Hepatocyte (in vitro differentiated cells): ENCODE data around the gene ATN1.

Experiments
- CTCF ChIP-seq: fragments of 200-600 bp; sonication (generic); IDR thresholded peaks from 2 replicates; pipeline ENCODE4 v1.5.1; 2016; ENCODE audit warnings: antibody characterized with exemption, mild to moderate bottlenecking; ENCODE audit not compliant: poor library complexity
- EZH2 ChIP-seq: fragments of 200-600 bp; sonication (generic); IDR thresholded peaks from 2 replicates; pipeline ENCODE4 v1.6.1; 2016; ENCODE audit warnings: antibody characterized with exemption, mild to moderate bottlenecking, borderline replicate concordance

- peak; percentile 58 for TF ChIP-seq CTCF
- no peak for TF ChIP-seq EZH2
These were observed 34.0 kb downstream of the ATN1 start for GRCh38 chr12:6961695-6962284.
